NCI-H774 (cell line): Measurements from ENCODE around the gene CHID1.
A peak's percentile ranks its signal among the peaks of the same experiment; 100 is the strongest.

ENCODE experiments used
- DNase-seq: peaks from one replicate; lab custom pipeline; 2025; lab: John Stamatoyannopoulos, UW

CHID1 gene

GRCh38 chr11:849951-850774, 60.4 kb downstream of the CHID1 start:
- DNase-seq = no peak

GRCh38 chr11:849104-849824, 61.3 kb downstream of the CHID1 start:
- DNase-seq = no peak

GRCh38 chr11:848380-848931, 62.2 kb downstream of the CHID1 start:
- DNase-seq = no peak

GRCh38 chr11:847876-848275, 62.7 kb downstream of the CHID1 start:
- DNase-seq = no peak

- no peak for DNase-seq
These were observed 64.0 kb downstream of the CHID1 start for GRCh38 chr11:846496-847098.

GRCh38 chr11:845872-846495, 64.6 kb downstream of the CHID1 start:
- DNase-seq = no peak

GRCh38 chr11:844693-845644, 65.6 kb downstream of the CHID1 start:
- DNase-seq = no peak

GRCh38 chr11:843818-844692, 66.6 kb downstream of the CHID1 start:
- no peak for DNase-seq

- no peak for DNase-seq
These were observed 67.4 kb downstream of the CHID1 start for GRCh38 chr11:843086-843734.

- DNase-seq = peak; percentile 82
These were observed 68.1 kb downstream of the CHID1 start, which contains the start of the genes POLR2L and TSPAN4 for GRCh38 chr11:842370-843002. TSS of gene POLR2L (minus strand) at chr11:842529. CDS start at chr11:842508, 21 bp downstream. TSS of gene TSPAN4 (plus strand) at chr11:842852. CDS start at chr11:850305, 7,453 bp downstream.

GRCh38 chr11:841981-842369, 68.6 kb downstream of the CHID1 start:
- no peak for DNase-seq

- no peak for DNase-seq
These were observed 70.6 kb downstream of the CHID1 start for GRCh38 chr11:839875-840617.

- DNase-seq = no peak
These were observed 71.4 kb downstream of the CHID1 start for GRCh38 chr11:839280-839623.

- no peak for DNase-seq
These were observed 72.0 kb downstream of the CHID1 start for GRCh38 chr11:838441-839279.

- no peak for DNase-seq
These were observed 72.7 kb downstream of the CHID1 start for GRCh38 chr11:837990-838307.

GRCh38 chr11:837189-837989, 73.2 kb downstream of the CHID1 start:
- no peak for DNase-seq

- no peak for DNase-seq
These were observed 73.9 kb downstream of the CHID1 start for GRCh38 chr11:836700-837099.
